Karpas-422 (cell line): Measurements from ENCODE around the gene OR2Z1. TPM values are rescaled to one million over a fixed set of nuclear protein-coding genes. Genes with fewer than 3 reads are reported as not detected.

ENCODE experiments used
- small RNA-seq: library from RNA; depleted of rRNA; stranded (forward); fragments of <200 nt; gene quantifications from one replicate; pipeline ENCODE3, GENCODE V24; 2014
- total RNA-seq: library from RNA; depleted of rRNA; stranded (reverse); fragments of >200 nt; shearing (Covaris generic); gene quantifications from 2 replicates; pipeline ENCODE4 v1.2.3, GENCODE V29; 2014; ENCODE audit warnings: low replicate concordance; rRNA removed

The OR2Z1 gene
- total RNA-seq, 1 experiment from 2014 or later, result not detected

Small RNAs within 50 kb of the gene (small RNA-seq; reads per million reads assigned to genes)
- not detected for gene AC012616.1

Other genes with a start within 250 kb of the OR2Z1 start
- gene PRAM1, start 219.0 kb upstream of the OR2Z1 start, total RNA-seq, result not detected in 2 replicates
- gene ZNF414, start 207.5 kb upstream of the OR2Z1 start, total RNA-seq, result 3.8 and 11.8 TPM in 2 replicates
- gene MYO1F, start 144.2 kb upstream of the OR2Z1 start, total RNA-seq, result not detected in 2 replicates
- not detected in 2 replicates for gene ADAMTS10, start 110.9 kb upstream of the OR2Z1 start, total RNA-seq
- gene NFILZ, start 91.0 kb upstream of the OR2Z1 start, total RNA-seq, result not detected in 2 replicates
- gene ACTL9, start 22.8 kb upstream of the OR2Z1 start, total RNA-seq, result not detected in 2 replicates
- 48.4 and 78.6 TPM in 2 replicates for gene ZNF558, start 110.7 kb downstream of the OR2Z1 start, total RNA-seq
- gene MBD3L1, start 110.7 kb downstream of the OR2Z1 start, total RNA-seq, result not detected in 2 replicates